Suprapubic skin (tissue), 4 donors: ENCODE measurements around the gene ANKRD11.

Source experiments
- EP300 ChIP-seq: sonication (generic); formaldehyde crosslinking; IDR thresholded peaks from one replicate; pipeline ENCODE4 v1.6.1; 2017; ENCODE audit warnings: antibody characterized with exemption
- POLR2A ChIP-seq, 2 donors: fragments of 450-650 bp; IDR thresholded peaks; one replicate each; pipeline ENCODE4 v1.6.1; 2017; ENCODE audit warnings: antibody characterized with exemption in 2 of 2, mild to moderate bottlenecking in 2 of 2, moderate library complexity in 2 of 2
- POLR2AphosphoS5 ChIP-seq, 3 donors: sonication (generic); formaldehyde crosslinking; IDR thresholded peaks; one replicate each; pipeline ENCODE4 v1.6.1; 2017; ENCODE audit warnings: antibody characterized with exemption in 3 of 3
- TF ChIP-seq, protein P1 (sequence below), 2 donors: fragments of 200-600 bp in 1 of 2; fragments of 450-650 bp in 1 of 2; sonication (generic) in 1 of 2; IDR thresholded peaks; one replicate each; pipeline ENCODE4 v1.5.1; 2016 to 2019; ENCODE audit warnings: antibody characterized with exemption in 2 of 2, mild to moderate bottlenecking in 1 of 2, moderate library complexity in 1 of 2

DNA sequence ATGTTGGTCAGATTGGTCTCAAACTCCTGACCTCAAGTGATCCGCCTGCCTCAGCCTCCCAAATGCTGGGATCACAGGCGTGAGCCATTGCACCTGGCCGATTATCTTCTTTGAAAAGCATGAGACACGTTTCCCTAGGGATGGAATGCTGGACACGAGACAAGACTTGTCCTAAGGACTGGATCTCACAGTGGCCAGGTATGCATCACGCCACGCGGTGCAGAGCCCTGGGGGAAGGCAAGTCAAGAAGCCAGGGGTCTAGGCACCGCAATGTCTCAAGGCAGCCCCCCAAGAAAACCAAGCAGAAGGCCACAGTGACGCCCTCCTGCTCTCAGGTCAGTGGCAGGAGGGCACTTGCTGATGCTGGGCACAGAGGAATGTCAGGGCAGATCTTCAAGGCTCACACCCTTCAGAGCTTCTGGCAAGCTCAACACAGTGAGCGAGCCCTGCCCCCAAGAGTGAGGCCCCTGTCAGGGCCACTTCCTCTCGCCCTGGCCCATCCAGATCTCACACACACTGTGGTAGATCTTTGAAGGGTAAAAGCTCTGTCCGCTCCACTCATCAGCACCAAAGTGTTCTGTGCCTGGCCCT lies 138.2 kb downstream of the ANKRD11 start:
- TF ChIP-seq, protein P1, sequence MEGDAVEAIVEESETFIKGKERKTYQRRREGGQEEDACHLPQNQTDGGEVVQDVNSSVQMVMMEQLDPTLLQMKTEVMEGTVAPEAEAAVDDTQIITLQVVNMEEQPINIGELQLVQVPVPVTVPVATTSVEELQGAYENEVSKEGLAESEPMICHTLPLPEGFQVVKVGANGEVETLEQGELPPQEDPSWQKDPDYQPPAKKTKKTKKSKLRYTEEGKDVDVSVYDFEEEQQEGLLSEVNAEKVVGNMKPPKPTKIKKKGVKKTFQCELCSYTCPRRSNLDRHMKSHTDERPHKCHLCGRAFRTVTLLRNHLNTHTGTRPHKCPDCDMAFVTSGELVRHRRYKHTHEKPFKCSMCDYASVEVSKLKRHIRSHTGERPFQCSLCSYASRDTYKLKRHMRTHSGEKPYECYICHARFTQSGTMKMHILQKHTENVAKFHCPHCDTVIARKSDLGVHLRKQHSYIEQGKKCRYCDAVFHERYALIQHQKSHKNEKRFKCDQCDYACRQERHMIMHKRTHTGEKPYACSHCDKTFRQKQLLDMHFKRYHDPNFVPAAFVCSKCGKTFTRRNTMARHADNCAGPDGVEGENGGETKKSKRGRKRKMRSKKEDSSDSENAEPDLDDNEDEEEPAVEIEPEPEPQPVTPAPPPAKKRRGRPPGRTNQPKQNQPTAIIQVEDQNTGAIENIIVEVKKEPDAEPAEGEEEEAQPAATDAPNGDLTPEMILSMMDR (IDR thresholded peaks at IDR 0.05), result no peak
- TF ChIP-seq POLR2AphosphoS5 (IDR thresholded peaks at IDR 0.05) (no peak), POLR2A (IDR thresholded peaks at IDR 0.05) (no peak), EP300 (no peak)
